IMR-90 (cell line): ENCODE data around the gene ENPP3. TPM values are rescaled to one million over a fixed set of nuclear protein-coding genes. Genes with fewer than 3 reads are reported as not detected.
A peak's percentile ranks its signal among the peaks of the same experiment; 100 is the strongest.

Experiments
- ATAC-seq: fragments of 200-7000 bp; cut with Tn5 transposase; 2 replicates; pipeline ENCODE4 v1.9.1; 2020; ENCODE audit warnings: low read depth, mild to moderate bottlenecking, moderate library complexity
- BruUV-seq: library from RNA; stranded (reverse); fragments of 400-500 nt; replicated peaks from 2 replicates; lab custom pipeline; 2021; lab: Mats Ljungman, UMichigan
- CTCF ChIA-PET: fragments of 300-600 bp; formaldehyde crosslinking; extraction: SDS; loops from one replicate; lab custom pipeline; 2021; ENCODE audit warnings: antibody characterized with exemption; lab: Yijun Ruan, JAX
- POLR2A ChIA-PET: fragments of 300-600 bp; sonication (Branson Sonifier 250); formaldehyde crosslinking; loops from one replicate; lab custom pipeline; 2022; ENCODE audit warnings: antibody characterized with exemption; ENCODE audit not compliant: unreplicated experiment; lab: Charles Lee
- DNase-seq: peaks from one replicate; pipeline ENCODE4 v3.0.0; 2013
- H2AFZ ChIP-seq: replicated peaks from 2 replicates; pipeline ENCODE3; 2013; ENCODE audit warnings: low read length, mild to moderate bottlenecking; ENCODE audit not compliant: poor library complexity
- H2AK5ac ChIP-seq: 2 replicates; pipeline ENCODE4 v1.6.1; 2013; ENCODE audit warnings: low read depth, low read length, inconsistent platforms
- H2AK9ac ChIP-seq: replicated peaks from 2 replicates; pipeline ENCODE3; 2013; ENCODE audit warnings: mild to moderate bottlenecking, low read depth, low read length, moderate library complexity; ENCODE audit not compliant: poor library complexity
- H2BK120ac ChIP-seq: 2 replicates; pipeline ENCODE4 v1.6.1; 2013; ENCODE audit warnings: low read depth, low read length, inconsistent platforms
- H2BK15ac ChIP-seq: 3 replicates; pipeline ENCODE4 v1.6.1; 2013; ENCODE audit warnings: low read depth, low read length, inconsistent platforms
- H2BK20ac ChIP-seq: 2 replicates; pipeline ENCODE4 v1.6.1; 2013; ENCODE audit warnings: low read depth, mild to moderate bottlenecking, inconsistent platforms, low read length, moderate library complexity
- H2BK5ac ChIP-seq: 2 replicates; pipeline ENCODE4 v1.6.1; 2013; ENCODE audit warnings: mild to moderate bottlenecking, low read depth, low read length, inconsistent platforms; ENCODE audit not compliant: poor library complexity, severe bottlenecking
- H3K14ac ChIP-seq: replicated peaks from 2 replicates; pipeline ENCODE4 v1.6.1; 2013; ENCODE audit warnings: low read depth, low read length, inconsistent platforms
- H3K18ac ChIP-seq: 2 replicates; pipeline ENCODE4 v1.6.1; 2013; ENCODE audit warnings: low read depth, low read length, control low read depth
- H3K23ac ChIP-seq: 2 replicates; pipeline ENCODE4 v1.6.1; 2013; ENCODE audit warnings: low read depth, low read length, inconsistent platforms
- H3K27ac ChIP-seq: 2 replicates; pipeline ENCODE4 v1.5.1; 2013; ENCODE audit warnings: mild to moderate bottlenecking, control low read depth, low read length; ENCODE audit not compliant: insufficient read depth
- H3K27me3 ChIP-seq: 2 replicates; pipeline ENCODE4 v1.6.1; 2013; ENCODE audit warnings: low read length; ENCODE audit not compliant: control insufficient read depth, insufficient read depth
- H3K36me3 ChIP-seq: 2 replicates; pipeline ENCODE4 v1.6.1; 2013; ENCODE audit warnings: low read length, mixed read lengths; ENCODE audit not compliant: control insufficient read depth, insufficient read depth
- H3K4ac ChIP-seq: 2 replicates; pipeline ENCODE4 v1.6.1; 2013; ENCODE audit warnings: low read depth, low read length, inconsistent platforms
- H3K4me1 ChIP-seq: 2 replicates; pipeline ENCODE4 v1.6.1; 2013; ENCODE audit warnings: low read length, mixed read lengths; ENCODE audit not compliant: control insufficient read depth, insufficient read depth
- H3K4me2 ChIP-seq: 2 replicates; pipeline ENCODE4 v1.6.1; 2013; ENCODE audit warnings: low read depth, mild to moderate bottlenecking, control low read depth, low read length, moderate library complexity
- H3K4me3 ChIP-seq: 2 replicates; pipeline ENCODE4 v1.5.1; 2013; ENCODE audit warnings: low read depth, mild to moderate bottlenecking, control low read depth, low read length, moderate library complexity; ENCODE audit not compliant: insufficient read depth
- H3K56ac ChIP-seq: 2 replicates; pipeline ENCODE4 v1.6.1; 2013; ENCODE audit warnings: low read length, inconsistent platforms; ENCODE audit not compliant: insufficient read depth; ENCODE audit errors: extremely low read depth
- H3K79me1 ChIP-seq, 2 experiments: 2 replicates each; pipeline ENCODE4 v1.6.1; 2013; ENCODE audit warnings: low read length in 2 of 2, inconsistent platforms in 1 of 2, low read depth in 1 of 2
- H3K9ac ChIP-seq: 2 replicates; pipeline ENCODE4 v1.6.1; 2013; ENCODE audit warnings: low read depth, low read length, control low read depth
- H3K9me1 ChIP-seq: 2 replicates; pipeline ENCODE4 v1.6.1; 2013; ENCODE audit warnings: low read length, inconsistent platforms; ENCODE audit not compliant: insufficient read depth
- H3K9me3 ChIP-seq: 2 replicates; pipeline ENCODE4 v1.6.1; 2013; ENCODE audit warnings: low read length; ENCODE audit not compliant: control insufficient read depth, insufficient read depth
- H4K20me1 ChIP-seq: 2 replicates; pipeline ENCODE4 v1.6.1; 2013; ENCODE audit warnings: low read length, inconsistent platforms; ENCODE audit not compliant: insufficient read depth
- H4K5ac ChIP-seq: 2 replicates; pipeline ENCODE4 v1.6.1; 2013; ENCODE audit warnings: mild to moderate bottlenecking, low read depth, low read length, control low read depth
- H4K8ac ChIP-seq, 2 experiments: 2 replicates each; pipeline ENCODE4 v1.6.1; 2013; ENCODE audit warnings: low read depth in 2 of 2, low read length in 2 of 2, control low read depth in 1 of 2, inconsistent platforms in 1 of 2
- H4K91ac ChIP-seq: 2 replicates; pipeline ENCODE4 v1.6.1; 2013; ENCODE audit warnings: low read depth, low read length, inconsistent platforms; ENCODE audit not compliant: insufficient read depth
- POLR2A ChIP-seq: IDR thresholded peaks from 2 replicates; pipeline ENCODE4 v1.6.1; 2012; ENCODE audit warnings: mild to moderate bottlenecking, low read depth, low read length
- SMC3 ChIP-seq: fragments of 150-350 bp; IDR thresholded peaks from 2 replicates; pipeline ENCODE4 v1.6.1; 2016; ENCODE audit warnings: low read depth, mild to moderate bottlenecking, antibody characterized with exemption, low read length, moderate library complexity
- WGBS, 2 experiments: methylation state at CpG; one replicate each; pipeline versions ENCODE4 v1.1.5 to v1.1.7; 2013; ENCODE audit warnings: missing lambda C conversion rate in 2 of 2; ENCODE audit not compliant: insufficient read length in 1 of 2; ENCODE audit errors: extremely low coverage in 2 of 2; 5-methylcytosine and 5-hydroxymethylcytosine counted together
- dilution Hi-C: fragments of 300-500 bp; cut with HindIII; formaldehyde crosslinking; loops from one replicate; pipeline ENCODE4 v1.14.3; 2018; ENCODE audit warnings: low sequenced_read_pairs; ENCODE audit not compliant: unreplicated experiment
- in situ Hi-C: fragments of 300-500 bp; cut with MboI; formaldehyde crosslinking; loops from 3 replicates; pipeline ENCODE4 v1.14.3; 2019; ENCODE audit warnings: low sequenced_read_pairs, inconsistent platforms, mixed read lengths
- intact Hi-C: fragments of 100-400 bp; cut with micrococcal nuclease; formaldehyde crosslinking; loops from 2 replicates; pipeline ENCODE4 v1.10.0; 2022
- polyA plus RNA-seq, 3 experiments: library from polyadenylated mRNA; depleted of rRNA; stranded (reverse); fragments of >200 nt; gene quantifications; 2 replicates each; pipeline ENCODE4 v1.2.3, GENCODE V29; 2012; ENCODE audit warnings: low replicate concordance in 1 of 3
- total RNA-seq: library from RNA; depleted of rRNA; stranded (reverse); fragments of >200 nt; gene quantifications from 2 replicates; pipeline ENCODE4 v1.2.3, GENCODE V29; 2012

ENPP3 gene
- total and polyA plus RNA-seq, 2 of the 4 experiments (the other 2 are of a cell fraction), result under 0.01 to 0.05 TPM

GRCh38 chr6:131792091-131792496, 155.0 kb downstream of the ENPP3 start:
- Histone ChIP-seq H2AK9ac (no peak overlapping the region), H3K56ac (no peak overlapping the region), H4K20me1 (no peaks in the 10 kb centered on the region), H3K9me1 (no peaks in the 10 kb centered on the region), H3K23ac (no peak overlapping the region), H3K4me3 (no peak overlapping the region), H4K91ac (no peak overlapping the region), H4K5ac (no peak overlapping the region), H3K4me1 (no peaks in the 10 kb centered on the region), H4K8ac (no peak overlapping the region), H2AK5ac (no peak overlapping the region), H2BK5ac (no peak overlapping the region), H3K4me2 (no peak overlapping the region), H2BK15ac (no peak overlapping the region), H3K14ac (no peak overlapping the region), H3K79me1 (no peaks in the 10 kb centered on the region), H3K27ac (no peak overlapping the region), H3K27me3 (no peaks in the 10 kb centered on the region), H2BK20ac (no peak overlapping the region), H2BK120ac (no peak overlapping the region), H2AFZ (no peak overlapping the region), H3K36me3 (no peaks in the 10 kb centered on the region), H3K9me3 (no peaks in the 10 kb centered on the region), H3K18ac (no peak overlapping the region), H3K9ac (no peak overlapping the region), H3K4ac (no peak overlapping the region)
- dilution Hi-C loops (no loop called here), in situ Hi-C loops (no loop called here), intact Hi-C loops (no loop called here)
- TF ChIP-seq SMC3, result peak; percentile 8; the same call in 1 of the 2 replicates
- TF ChIP-seq POLR2A, result no peak
- BruUV-seq, result no TSS peak
- CTCF ChIA-PET, result interaction anchor here (0.7 kb wide), 1 partner anchor 29 kb away, joined by 3 read pairs; no protein-coding TSS in a partner anchor
- DNase-seq (peak; percentile 49), ATAC-seq (no peak)
- POLR2A ChIA-PET, result no interaction called here
- 100% methylated on average over 1 of the region's 6 CpGs; no CpG with 5 or more reads in 1 of the 2 experiments for WGBS, 2 experiments
